Duodenal mucosa (tissue), 2 donors: ENCODE data around the gene TSPYL1.
"Not testable (repeated sequence)": the region's sequence is repeated elsewhere in the genome, so short reads cannot be mapped to it uniquely, and the experiment has no call there.

ENCODE experiments used
- H3K27ac ChIP-seq: one replicate; pipeline ENCODE4 v1.7.0; 2013; ENCODE audit warnings: low read depth, low read length
- H3K27me3 ChIP-seq, 2 donors: one replicate each; pipeline ENCODE4 v1.7.0; 2013; ENCODE audit warnings: low read length in 2 of 2, control low read depth in 1 of 2; ENCODE audit not compliant: insufficient read depth in 2 of 2, control insufficient read depth in 1 of 2
- H3K36me3 ChIP-seq, 2 donors: one replicate each; pipeline ENCODE4 v1.7.0; 2013; ENCODE audit warnings: low read length in 2 of 2, control low read depth in 1 of 2; ENCODE audit not compliant: insufficient read depth in 2 of 2, control insufficient read depth in 1 of 2
- H3K4me1 ChIP-seq, 2 donors: one replicate each; pipeline ENCODE4 v1.7.0; 2013; ENCODE audit warnings: low read length in 2 of 2, control low read depth in 1 of 2; ENCODE audit not compliant: insufficient read depth in 2 of 2, control insufficient read depth in 1 of 2
- H3K4me3 ChIP-seq, 2 donors: one replicate each; pipeline ENCODE4 v1.7.0; 2013; ENCODE audit warnings: low read length in 2 of 2, low read depth in 1 of 2
- H3K9ac ChIP-seq, 2 donors: one replicate each; pipeline ENCODE4 v1.7.0; 2013; ENCODE audit warnings: low read length in 2 of 2, low read depth in 1 of 2
- H3K9me3 ChIP-seq, 2 donors: one replicate each; pipeline ENCODE4 v1.7.0; 2013; ENCODE audit warnings: low read length in 2 of 2, control low read depth in 1 of 2; ENCODE audit not compliant: control insufficient read depth in 1 of 2

Gene TSPYL1

DNA sequence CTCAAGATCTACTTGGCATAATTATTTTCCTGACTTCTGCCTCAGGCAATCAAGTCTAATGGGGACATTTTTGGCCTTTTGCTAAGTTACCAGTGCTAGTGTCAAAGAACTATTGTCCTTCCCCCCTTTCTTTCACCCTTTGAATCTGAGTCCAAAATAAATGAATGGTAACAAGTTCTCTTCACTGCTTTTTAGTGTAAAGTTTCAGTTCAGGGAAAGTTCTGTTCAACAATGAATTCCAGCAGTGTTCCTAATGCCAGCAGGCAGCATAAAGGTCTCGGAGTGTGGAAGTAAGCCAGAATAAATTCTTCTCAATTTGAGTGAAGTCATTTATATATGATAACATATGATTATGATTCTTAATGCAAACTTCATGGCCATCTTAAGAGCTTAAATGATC, 20.8 kb upstream of the TSPYL1 start:
- no peaks in the 10 kb centered on the region for H3K4me1 ChIP-seq
- H3K27me3 ChIP-seq, result no peaks in the 10 kb centered on the region
- H3K27ac ChIP-seq, result no peak overlapping the region
- H3K36me3 ChIP-seq, result no peaks in the 10 kb centered on the region
- no peak overlapping the region for H3K9ac ChIP-seq
- no peak overlapping the region for H3K4me3 ChIP-seq
- peaks cover 7 to 9% of the 10 kb centered on the region in 2 donors for H3K9me3 ChIP-seq

DNA sequence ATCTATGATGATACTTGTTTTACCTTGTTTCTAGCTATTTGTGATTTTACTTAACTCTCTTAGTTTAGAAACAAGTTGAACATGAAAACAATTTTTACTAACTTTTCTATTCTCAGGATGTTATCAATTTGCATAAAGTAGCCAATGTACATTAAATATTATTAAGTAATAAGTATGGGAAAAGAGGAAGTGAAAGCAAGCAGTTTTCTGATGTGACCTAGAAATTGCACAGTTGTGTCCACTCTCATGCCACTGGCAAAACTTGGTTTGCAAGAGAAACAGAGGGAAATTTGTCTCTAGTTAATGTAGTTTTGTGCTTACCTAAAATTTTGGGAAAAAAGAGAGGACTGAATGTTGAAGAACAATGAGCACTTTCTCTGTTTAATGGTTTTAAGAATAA, 19.2 kb upstream of the TSPYL1 start:
- H3K9me3 ChIP-seq, result peaks cover 7 to 9% of the 10 kb centered on the region in 2 donors
- no peaks in the 10 kb centered on the region for H3K27me3 ChIP-seq
- no peak overlapping the region for H3K27ac ChIP-seq
- no peaks in the 10 kb centered on the region for H3K4me1 ChIP-seq
- no peak overlapping the region for H3K4me3 ChIP-seq
- H3K36me3 ChIP-seq, result no peaks in the 10 kb centered on the region
- no peak overlapping the region for H3K9ac ChIP-seq

DNA sequence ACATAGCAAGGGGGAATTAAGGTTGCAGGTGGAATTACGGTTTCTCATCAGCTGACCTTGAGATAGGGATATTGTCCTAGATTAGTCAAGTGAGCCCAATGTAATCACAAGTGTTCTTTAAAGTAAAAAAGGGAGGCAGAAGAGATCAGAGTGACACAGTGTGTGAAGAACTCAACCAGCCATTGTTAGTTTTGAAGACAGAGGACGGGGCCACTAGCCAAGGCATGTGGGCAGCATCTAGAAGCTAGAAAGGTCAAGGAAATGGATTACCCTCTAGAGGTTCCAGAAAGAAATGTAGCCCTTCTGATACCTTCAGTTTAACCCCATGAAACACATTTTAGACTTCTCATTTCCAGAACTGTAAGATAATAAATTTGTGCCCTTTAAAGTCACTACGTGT, 18.5 kb upstream of the TSPYL1 start:
- Histone ChIP-seq H3K27me3 (no peaks in the 10 kb centered on the region), H3K9ac (no peak overlapping the region), H3K36me3 (no peaks in the 10 kb centered on the region), H3K27ac (no peak overlapping the region), H3K9me3 (peaks cover 7 to 9% of the 10 kb centered on the region in 2 donors), H3K4me3 (no peak overlapping the region), H3K4me1 (no peaks in the 10 kb centered on the region)

DNA sequence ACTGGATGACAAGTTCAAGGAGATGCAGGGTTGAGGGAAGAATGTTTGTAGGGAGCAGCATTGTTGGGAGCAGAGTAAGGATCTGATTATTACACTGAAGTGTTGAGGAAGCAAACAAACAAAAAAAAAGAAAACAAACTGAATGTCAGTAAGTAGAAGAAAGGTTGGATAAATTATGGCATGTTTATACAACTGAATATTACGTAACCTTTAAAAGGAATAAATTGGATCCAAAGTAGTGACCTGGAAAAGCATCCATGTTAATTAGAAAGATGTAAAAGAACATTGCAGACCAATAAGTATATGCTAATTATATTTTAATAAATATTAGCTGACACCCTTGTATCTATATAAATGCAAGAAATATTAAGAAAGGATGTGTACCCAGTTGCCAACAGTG, 12.8 kb upstream of the TSPYL1 start:
- Histone ChIP-seq H3K27ac (no peak overlapping the region), H3K36me3 (no peaks in the 10 kb centered on the region), H3K4me1 (no peaks in the 10 kb centered on the region), H3K4me3 (no peak overlapping the region), H3K27me3 (no peaks in the 10 kb centered on the region), H3K9me3 (no peaks in the 10 kb centered on the region), H3K9ac (no peak overlapping the region)

DNA sequence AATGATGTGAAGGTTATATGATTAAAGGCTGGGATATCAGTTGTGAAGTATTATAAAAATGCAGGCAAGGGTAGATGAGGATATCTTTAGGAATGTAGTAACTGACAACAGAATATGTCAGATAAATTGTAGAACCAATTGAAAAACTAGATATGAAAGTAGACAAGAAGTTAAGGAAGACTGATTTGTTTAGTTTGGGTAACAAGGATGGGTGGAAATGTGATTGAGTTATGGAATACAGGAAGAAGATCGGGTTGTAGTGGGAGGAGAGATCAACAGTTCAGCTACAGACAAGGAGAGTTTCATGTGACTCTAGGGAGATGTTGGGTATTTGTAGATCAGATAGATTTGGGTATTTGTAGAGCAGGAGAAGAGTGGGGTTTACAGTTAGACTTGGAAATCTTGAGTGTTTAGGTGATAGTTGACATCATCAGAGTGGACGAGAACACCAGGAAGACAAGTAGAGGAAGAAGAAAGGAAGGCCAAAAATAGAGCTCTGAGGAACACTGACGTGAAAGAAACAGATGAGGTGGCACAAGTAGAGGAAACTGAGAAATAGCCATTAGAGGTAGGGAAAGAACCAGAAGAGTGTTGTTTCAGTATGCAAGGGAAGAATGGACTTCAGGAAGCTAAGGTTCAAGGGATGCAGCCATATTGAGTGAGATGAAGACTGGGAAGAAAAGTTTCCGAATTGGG, 12.1 kb upstream of the TSPYL1 start:
- H3K4me1 ChIP-seq, result no peaks in the 10 kb centered on the region

DNA sequence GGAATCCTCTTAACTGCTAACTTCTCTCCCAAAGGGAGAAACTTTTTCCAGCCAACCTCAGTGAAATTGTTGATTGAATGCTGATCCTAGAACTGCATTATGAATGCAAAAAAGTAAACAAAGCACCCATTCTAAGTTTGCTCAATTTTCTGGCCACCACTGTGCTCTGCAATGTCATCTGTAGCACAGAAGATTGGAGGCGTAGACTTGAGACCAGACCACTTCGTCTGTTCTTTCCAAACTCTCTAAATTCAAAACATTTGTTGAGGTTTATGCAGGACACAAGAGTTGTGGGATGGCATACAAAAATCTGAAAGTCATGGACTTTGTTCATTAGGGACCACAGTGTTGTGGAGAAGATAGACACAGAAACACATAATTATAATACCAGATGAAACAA, 11.1 kb upstream of the TSPYL1 start:
- no peak overlapping the region for H3K9ac ChIP-seq
- no peaks in the 10 kb centered on the region for H3K4me1 ChIP-seq
- H3K36me3 ChIP-seq, result no peaks in the 10 kb centered on the region
- H3K27ac ChIP-seq, result no peak overlapping the region
- no peaks in the 10 kb centered on the region for H3K27me3 ChIP-seq
- H3K9me3 ChIP-seq, result no peaks in the 10 kb centered on the region
- no peak overlapping the region for H3K4me3 ChIP-seq

More for the DNA sequence above, 12.1 kb upstream of the TSPYL1 start:
- H3K4me3 ChIP-seq, result no peak overlapping the region
- no peak overlapping the region for H3K27ac ChIP-seq
- no peak overlapping the region for H3K9ac ChIP-seq
- H3K9me3 ChIP-seq, result no peaks in the 10 kb centered on the region
- no peaks in the 10 kb centered on the region for H3K36me3 ChIP-seq
- H3K27me3 ChIP-seq, result no peaks in the 10 kb centered on the region

DNA sequence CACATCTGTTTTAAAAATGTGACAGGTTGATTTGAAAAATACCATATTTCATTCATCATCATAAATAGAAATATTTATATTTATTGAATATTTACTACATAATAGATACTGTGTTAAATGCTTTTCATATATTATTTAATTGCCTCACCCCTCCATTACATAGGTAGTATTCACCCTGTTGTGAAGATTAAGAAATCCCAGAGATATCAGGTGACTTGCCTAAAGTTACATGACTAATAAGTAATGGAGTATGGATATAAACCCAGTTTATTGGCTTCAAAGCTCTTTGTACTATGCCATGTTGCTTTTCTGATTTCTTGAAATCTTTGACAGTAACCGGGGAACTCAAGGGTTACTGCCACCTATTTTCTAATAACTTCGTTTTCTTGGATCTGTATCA, 10.1 kb upstream of the TSPYL1 start:
- no peaks in the 10 kb centered on the region for H3K9me3 ChIP-seq
- no peak overlapping the region for H3K4me3 ChIP-seq
- H3K27me3 ChIP-seq, result no peaks in the 10 kb centered on the region
- H3K9ac ChIP-seq, result no peak overlapping the region
- no peak overlapping the region for H3K27ac ChIP-seq
- no peaks in the 10 kb centered on the region for H3K4me1 ChIP-seq
- H3K36me3 ChIP-seq, result no peaks in the 10 kb centered on the region

DNA sequence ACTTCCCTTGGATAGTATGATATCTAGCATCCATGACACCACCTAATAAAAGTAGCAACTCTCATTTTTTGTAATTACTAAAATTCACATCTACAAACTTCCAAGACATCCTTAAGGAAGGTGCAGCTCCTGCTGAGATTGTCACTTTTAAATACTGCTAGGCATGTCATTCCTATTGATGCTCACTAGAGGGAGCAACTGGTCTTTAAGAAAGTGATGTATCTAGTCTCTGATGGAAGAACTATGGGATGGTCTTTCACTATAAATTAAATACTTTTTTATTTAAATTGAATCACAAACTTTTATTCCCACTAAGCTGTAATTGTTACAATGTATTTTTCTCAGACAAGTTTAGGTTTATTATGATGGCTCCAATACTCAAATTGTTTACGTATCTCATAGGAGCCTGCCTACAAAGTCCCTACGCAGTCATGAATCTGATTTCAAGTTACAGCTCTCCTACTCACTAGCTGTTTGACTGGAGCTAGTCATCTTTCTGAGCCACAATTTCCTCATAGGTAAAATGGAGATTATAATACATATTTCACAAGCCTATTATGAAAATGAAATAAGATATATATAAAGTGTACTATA, 8.1 kb upstream of the TSPYL1 start:
- no peak overlapping the region for H3K9ac ChIP-seq
- no peaks in the 10 kb centered on the region for H3K4me1 ChIP-seq
- H3K36me3 ChIP-seq, result no peaks in the 10 kb centered on the region
- no peaks in the 10 kb centered on the region for H3K9me3 ChIP-seq
- H3K4me3 ChIP-seq, result no peak overlapping the region
- no peaks in the 10 kb centered on the region for H3K27me3 ChIP-seq
- no peak overlapping the region for H3K27ac ChIP-seq

DNA sequence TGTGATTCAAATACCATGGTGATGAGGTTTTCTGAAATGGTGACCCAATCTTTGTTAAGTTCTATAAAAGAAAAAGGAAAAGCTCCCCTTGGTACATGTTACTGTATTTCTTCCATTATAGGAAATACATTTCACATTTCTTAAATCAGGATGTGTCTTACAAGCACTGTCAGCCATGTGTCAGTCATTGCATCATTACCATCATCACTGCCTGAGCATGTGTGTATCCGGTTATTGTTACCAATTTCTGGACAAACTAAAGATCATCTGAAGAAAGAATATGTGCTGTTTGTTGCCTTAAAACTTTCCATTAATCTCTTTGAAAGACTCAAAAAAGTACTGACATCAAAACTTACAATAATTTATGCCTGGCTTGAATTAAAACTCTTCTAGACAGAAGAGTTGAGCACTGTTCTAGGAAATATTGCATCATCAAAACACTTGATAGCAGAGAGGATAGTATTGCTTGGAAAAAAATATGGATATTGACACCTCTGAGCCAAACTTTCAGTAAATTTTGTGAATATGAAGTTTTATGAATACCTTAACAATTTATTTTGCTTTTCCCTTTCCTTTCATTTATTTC, 7.1 kb upstream of the TSPYL1 start:
- Histone ChIP-seq H3K4me1 (no peaks in the 10 kb centered on the region), H3K4me3 (no peak overlapping the region), H3K9ac (no peak overlapping the region), H3K27me3 (no peaks in the 10 kb centered on the region), H3K27ac (no peak overlapping the region), H3K9me3 (no peaks in the 10 kb centered on the region), H3K36me3 (no peaks in the 10 kb centered on the region)

DNA sequence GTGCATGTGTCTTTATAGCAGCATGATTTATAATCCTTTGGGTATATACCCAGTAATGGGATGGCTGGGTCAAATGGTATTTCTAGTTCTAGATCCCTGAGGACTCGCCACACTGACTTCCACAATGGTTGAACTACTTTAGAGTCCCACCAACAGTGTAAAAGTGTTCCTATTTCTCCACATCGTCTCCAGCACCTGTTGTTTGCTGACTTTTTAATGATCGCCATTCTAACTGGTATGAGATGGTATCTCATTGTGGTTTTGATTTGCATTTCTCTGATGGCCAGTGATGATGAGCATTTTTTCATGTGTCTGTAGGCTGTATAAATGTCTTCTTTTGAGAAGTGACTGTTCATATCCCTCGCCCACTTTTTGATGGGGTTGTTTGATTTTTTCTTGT, 5.3 kb upstream of the TSPYL1 start:
- not testable (repeated sequence) for H3K9ac ChIP-seq, H3K4me1 ChIP-seq, H3K27ac ChIP-seq, H3K4me3 ChIP-seq, H3K36me3 ChIP-seq, H3K9me3 ChIP-seq, H3K27me3 ChIP-seq
